Measurements from ENCODE around the gene FAAP24. TPM values are rescaled to one million over a fixed set of nuclear protein-coding genes. Genes with fewer than 3 reads are reported as not detected.
"Not testable (repeated sequence)": the region's sequence is repeated elsewhere in the genome, so short reads cannot be mapped to it uniquely, and the experiment has no call there.

The FAAP24 gene
- total and polyA plus RNA-seq, 2 of the 13 experiments (the other 11 are each of a cell fraction or from before 2014, with no cell fraction given) = 2.3 to 6.0 TPM

- TF ChIP-seq PAXIP1 (CRISPR knock-in tag; conservative IDR thresholded peaks at IDR 0.05) (peak; percentile 90), ARID5B (CRISPR knock-in tag; IDR thresholded peaks at IDR 0.05) (peak; percentile 76), RCOR2 (CRISPR knock-in tag; IDR thresholded peaks at IDR 0.05) (peak; percentile 63; the same call in 1 of the 2 replicates), HNF4A (CRISPR knock-in tag; IDR thresholded peaks at IDR 0.05) (peak; percentile 79), AHDC1 (CRISPR knock-in tag; IDR thresholded peaks at IDR 0.05; ENCODE audit: borderline replicate concordance) (peak; percentile 61; the same call in 1 of the 2 replicates), SOX13 (IDR thresholded peaks at IDR 0.05) (peak; percentile 52), SOX13 (CRISPR knock-in tag; conservative IDR thresholded peaks at IDR 0.05 in 1 of 2, IDR thresholded peaks at IDR 0.05 in 1 of 2) (peak in 1 of 2 experiments; percentile 94; a peak in 2 of 4 replicates), TBX3 (IDR thresholded peaks at IDR 0.05; ENCODE audit: borderline replicate concordance) (peak; percentile 53; the same call in 1 of the 2 replicates), ZNF670 (CRISPR knock-in tag; IDR thresholded peaks at IDR 0.05; ENCODE audit: borderline replicate concordance) (0 out of 2 replicates have a peak, but pooled peaks have one; percentile 25), BCL6 (CRISPR knock-in tag; IDR thresholded peaks at IDR 0.05) (peak; percentile 79), CREB1 (CRISPR knock-in tag; IDR thresholded peaks at IDR 0.05) (peak; percentile 46; the same call in 1 of the 2 replicates), EP300 (IDR thresholded peaks at IDR 0.05; ENCODE audit: low read depth in 2 of 2, low read length in 2 of 2) (peak in 1 of 2 experiments; percentile 57; a peak in 1 of 4 replicates), RARA (CRISPR knock-in tag; IDR thresholded peaks at IDR 0.05) (peak; percentile 66), HHEX (CRISPR knock-in tag; IDR thresholded peaks at IDR 0.05) (peak; percentile 74)
- not testable (repeated sequence) for TF ChIP-seq CREB1 (IDR thresholded peaks at IDR 0.05); EP300 (CRISPR knock-in tag; IDR thresholded peaks at IDR 0.05; ENCODE audit: borderline replicate concordance)
Measured at GRCh38 chr19:33025468-33026238, 53.6 kb downstream of the FAAP24 start (continued).

All from HepG2 (cell line).